Activated CD8-positive, alpha-beta T cell treated with anti-CD3 and anti-CD28 coated beads for 36 hours (primary cell): ENCODE measurements around the gene MSANTD1. TPM values are rescaled to one million over a fixed set of nuclear protein-coding genes. Genes with fewer than 3 reads are reported as not detected.

ENCODE experiments used
- ATAC-seq: fragments of 200-7000 bp; cut with Tn5 transposase; one replicate; pipeline ENCODE4 v1.10.0; 2021; ENCODE audit warnings: mild to moderate bottlenecking, moderate library complexity
- CTCF ChIA-PET: fragments of 350-600 bp; sonication (Branson Sonifier 250); formaldehyde crosslinking; loops from one replicate; lab custom pipeline; 2021; ENCODE audit warnings: antibody characterized with exemption; lab: Charles Lee
- POLR2A ChIA-PET: fragments of 350-600 bp; sonication (Branson Sonifier 250); formaldehyde crosslinking; loops from one replicate; lab custom pipeline; 2021; ENCODE audit warnings: antibody characterized with exemption; lab: Charles Lee
- DNase-seq: peaks from one replicate; pipeline ENCODE4 v3.0.0-alpha.2; 2020
- H3K27ac Mint-ChIP-seq: one replicate; pipeline ENCODE4 v1.8.0; 2021; ENCODE audit warnings: mild to moderate bottlenecking, mixed read lengths
- H3K27me3 Mint-ChIP-seq: one replicate; pipeline ENCODE4 v1.8.0; 2021; ENCODE audit warnings: mixed read lengths
- H3K36me3 Mint-ChIP-seq: one replicate; pipeline ENCODE4 v1.8.0; 2021; ENCODE audit warnings: low read depth, mixed read lengths
- H3K4me1 Mint-ChIP-seq: one replicate; pipeline ENCODE4 v1.8.0; 2021; ENCODE audit warnings: low read depth, mixed read lengths
- H3K4me3 Mint-ChIP-seq: one replicate; pipeline ENCODE4 v1.8.0; 2021; ENCODE audit warnings: mild to moderate bottlenecking, moderate library complexity, mixed read lengths
- H3K9me3 Mint-ChIP-seq: one replicate; pipeline ENCODE4 v1.8.0; 2021; ENCODE audit warnings: mixed read lengths
- CTCF ChIP-seq: fragments of 200-600 bp; IDR thresholded peaks from one replicate; pipeline ENCODE4 v1.8.0; 2022; ENCODE audit warnings: antibody characterized with exemption, mild to moderate bottlenecking
- intact Hi-C: fragments of 100-400 bp; cut with micrococcal nuclease; formaldehyde crosslinking; loops from one replicate; pipeline ENCODE4 v1.10.0; 2022
- total RNA-seq, 2 experiments: library from RNA; stranded (reverse); gene quantifications; one replicate each; pipeline ENCODE4 v1.2.3, GENCODE V29; 2021

MSANTD1 gene
- total RNA-seq, 2 experiments from 2014 or later = 0.43 TPM

- TF ChIP-seq CTCF = no peak
- no peak overlapping the region for H3K4me3 Mint-ChIP-seq
- intact Hi-C loops = no loop called here
- ChIA-PET POLR2A (no interaction called here), CTCF (no interaction called here)
- H3K27ac Mint-ChIP-seq = no peak overlapping the region
- peaks cover 4% of the 10 kb centered on the region for H3K9me3 Mint-ChIP-seq
- H3K4me1 Mint-ChIP-seq = peaks cover 3% of the 10 kb centered on the region
- peaks cover 19% of the 10 kb centered on the region for H3K27me3 Mint-ChIP-seq
- no peak for DNase-seq
- no peaks in the 10 kb centered on the region for H3K36me3 Mint-ChIP-seq
- peak; percentile 17 for ATAC-seq
Observed at GRCh38 chr4:3285558-3286334, 36.8 kb downstream of the MSANTD1 start.

DNA sequence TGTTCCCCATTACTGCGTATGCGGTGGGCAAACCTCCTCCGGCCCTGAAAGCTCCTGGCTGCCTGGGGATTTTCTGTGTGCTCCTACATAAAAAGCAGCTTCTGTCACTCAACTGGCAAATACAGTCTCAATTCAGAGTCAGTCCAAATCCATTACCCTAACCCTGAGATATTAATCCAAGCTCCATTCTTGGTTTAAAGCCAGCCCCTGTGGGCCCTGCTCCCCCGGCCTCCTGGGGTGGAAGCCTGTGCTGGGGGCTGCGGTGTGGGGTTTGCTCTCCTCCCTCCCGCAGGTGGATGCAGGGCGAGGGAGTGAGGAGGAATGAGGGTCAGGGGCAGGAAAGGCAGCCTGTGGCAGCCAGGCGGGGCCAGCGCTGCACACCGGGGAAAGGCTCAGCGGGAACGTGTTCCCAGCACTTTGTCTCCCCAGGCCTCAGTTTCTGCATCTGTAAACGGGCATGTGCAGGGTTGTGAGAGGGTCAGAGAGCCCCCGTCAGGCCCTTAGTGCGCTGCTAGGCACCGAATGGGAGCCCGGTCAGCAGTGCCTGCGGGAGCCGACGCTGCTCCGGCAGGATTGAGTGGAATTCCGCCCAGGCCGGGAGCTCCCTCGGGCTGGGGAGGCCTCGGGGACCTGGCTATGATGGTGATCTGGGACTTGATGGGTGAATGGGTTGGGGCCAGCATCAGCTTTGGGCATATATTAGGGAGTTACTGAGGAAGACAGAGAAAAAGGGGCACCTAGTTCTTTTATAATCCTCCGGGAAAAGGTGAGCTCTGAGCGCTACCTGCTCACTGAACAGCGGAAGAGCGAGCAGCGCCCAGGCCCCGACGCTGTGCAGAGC lies 37.6 kb downstream of the MSANTD1 start:
- POLR2A ChIA-PET = no interaction called here
- TF ChIP-seq CTCF = no peak
- Mint-ChIP-seq H3K9me3 (peaks cover 4% of the 10 kb centered on the region), H3K36me3 (no peaks in the 10 kb centered on the region), H3K4me1 (peaks cover 5% of the 10 kb centered on the region), H3K27ac (no peak overlapping the region), H3K4me3 (no peak overlapping the region), H3K27me3 (peaks cover 23% of the 10 kb centered on the region)
- intact Hi-C loops = no loop called here
- no peak for ATAC-seq
- CTCF ChIA-PET = no interaction called here
- DNase-seq = no peak

DNA sequence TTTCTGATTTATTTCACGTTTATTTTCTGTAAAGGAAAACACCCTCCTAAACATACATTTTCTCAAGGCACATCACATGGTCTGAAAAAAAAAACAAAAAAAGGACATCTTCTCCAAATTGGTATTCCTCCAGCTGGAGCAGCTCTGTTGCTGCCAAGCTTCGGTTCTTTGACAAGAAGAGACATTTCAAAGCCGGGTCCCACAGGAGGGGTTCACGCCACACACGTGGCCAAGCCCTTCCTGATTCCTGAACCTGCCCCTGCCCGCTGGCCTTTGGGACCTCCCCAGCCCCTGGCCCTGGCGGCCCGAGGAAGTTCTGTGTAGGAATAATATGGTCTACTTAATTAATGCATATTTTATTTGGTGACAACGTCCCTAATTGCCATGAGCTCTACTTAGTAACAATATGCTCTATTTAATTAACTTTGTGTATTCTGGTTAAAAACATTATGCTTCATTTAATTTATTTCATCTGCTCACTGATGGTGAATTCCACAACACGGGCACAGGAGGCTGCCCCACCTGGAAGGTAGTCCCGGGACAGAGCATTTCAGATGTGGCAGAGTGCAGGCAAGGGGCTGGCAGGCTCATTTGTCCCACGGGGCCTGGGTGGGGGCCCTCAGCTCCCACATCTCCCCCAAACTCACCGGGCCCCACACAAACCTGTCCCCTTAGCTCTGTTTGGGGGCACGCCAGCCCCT lies 38.5 kb downstream of the MSANTD1 start:
- peaks cover 9% of the 10 kb centered on the region for H3K4me1 Mint-ChIP-seq
- no peak for DNase-seq
- no peak overlapping the region for H3K27ac Mint-ChIP-seq
- TF ChIP-seq CTCF = no peak
- H3K36me3 Mint-ChIP-seq = no peaks in the 10 kb centered on the region
- H3K27me3 Mint-ChIP-seq = peaks cover 26% of the 10 kb centered on the region
- ChIA-PET POLR2A (no interaction called here), CTCF (no interaction called here)
- intact Hi-C loops = no loop called here
- H3K4me3 Mint-ChIP-seq = no peak overlapping the region
- ATAC-seq = no peak
- H3K9me3 Mint-ChIP-seq = no peaks in the 10 kb centered on the region

DNA sequence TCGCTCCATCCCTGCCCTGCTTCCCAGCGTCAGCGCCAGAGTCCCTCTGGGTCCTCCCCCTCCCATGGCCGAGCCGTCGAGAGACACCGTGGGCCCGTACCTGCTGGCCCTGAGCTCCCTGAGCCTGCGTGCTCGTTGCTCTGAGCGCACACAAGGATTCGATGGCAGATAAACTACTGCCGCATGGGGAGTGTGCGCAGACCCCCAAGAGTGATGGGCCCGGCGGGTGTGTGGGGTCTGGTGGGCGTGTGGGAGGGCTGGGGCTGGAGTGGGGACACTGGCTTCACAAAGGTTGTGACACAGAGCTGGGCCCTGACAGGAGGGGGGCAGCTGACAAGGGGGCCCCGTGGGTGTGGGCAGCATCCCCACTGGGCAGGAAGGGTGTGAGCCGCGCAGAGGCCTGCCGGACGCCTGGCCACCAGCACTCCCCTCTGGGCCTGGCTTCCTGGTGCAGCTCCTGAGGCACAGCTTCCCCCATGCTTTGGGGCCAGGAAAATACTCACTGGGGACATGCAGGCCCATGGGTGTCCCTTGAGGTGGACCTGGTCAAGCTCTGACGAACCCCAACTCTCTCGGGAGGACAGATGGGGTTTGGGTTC lies 39.1 kb downstream of the MSANTD1 start:
- peaks cover 26% of the 10 kb centered on the region for H3K27me3 Mint-ChIP-seq
- H3K4me3 Mint-ChIP-seq = no peak overlapping the region
- ATAC-seq (no peak), DNase-seq (no peak)
- TF ChIP-seq CTCF = no peak
- no peak overlapping the region for H3K27ac Mint-ChIP-seq
- intact Hi-C loops = no loop called here
- POLR2A ChIA-PET = no interaction called here
- CTCF ChIA-PET = no interaction called here
- no peaks in the 10 kb centered on the region for H3K9me3 Mint-ChIP-seq
- no peaks in the 10 kb centered on the region for H3K36me3 Mint-ChIP-seq
- peaks cover 9% of the 10 kb centered on the region for H3K4me1 Mint-ChIP-seq
